ENCODE data around the gene NRSN1. TPM values are rescaled to one million over a fixed set of nuclear protein-coding genes. Genes with fewer than 3 reads are reported as not detected.

The NRSN1 gene
- total and polyA plus RNA-seq, 9 donors, result 0.07 to 0.18 (median 0.13) TPM; not detected in 6

DNA sequence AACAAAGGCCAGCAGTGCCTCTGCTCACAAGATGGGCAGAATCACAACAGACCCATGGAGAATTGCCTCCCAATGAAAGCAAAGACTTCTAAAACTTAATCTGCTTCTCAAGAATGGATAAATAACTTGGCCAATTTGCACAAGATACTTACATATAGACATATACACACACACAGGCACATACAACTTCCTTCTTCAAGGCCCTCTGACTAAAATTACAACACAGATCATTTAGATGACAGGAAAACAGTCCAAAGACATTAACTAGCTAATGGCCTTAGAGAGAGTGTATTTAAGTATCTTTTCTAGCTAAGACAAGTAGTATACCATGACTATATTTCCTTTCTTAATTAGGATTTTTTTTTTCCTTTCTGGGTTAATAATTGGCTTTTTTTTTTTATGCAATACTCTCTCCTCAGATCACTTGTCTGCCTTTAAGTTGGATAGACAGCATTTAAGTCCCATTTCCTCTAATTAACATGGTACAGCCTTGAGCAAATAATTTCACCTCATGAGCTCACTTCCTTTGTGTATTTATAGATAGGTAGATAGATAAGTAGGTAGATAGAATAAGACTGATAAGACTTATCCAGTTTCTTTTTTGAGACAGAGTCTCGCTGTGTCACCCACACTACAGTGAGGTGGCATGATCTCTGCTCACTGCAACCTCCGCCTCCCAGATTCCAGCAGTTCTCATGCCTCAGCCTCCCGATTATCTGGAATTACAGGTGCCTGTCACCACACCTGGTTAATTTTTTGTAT, 70.0 kb downstream of the NRSN1 start:
- no peaks in the 10 kb centered on the region for H3K9me3 ChIP-seq (replicated peaks; ENCODE audit: control insufficient read depth, low read depth, low read length)
- 100% methylated on average over 2 of the region's 3 CpGs for WGBS (ENCODE audit: insufficient coverage)

More for the DNA sequence above, 70.0 kb downstream of the NRSN1 start:
- Histone ChIP-seq H3K4me1 (ENCODE audit: control insufficient read depth, insufficient read depth, low read length) (no peaks in the 10 kb centered on the region), H3K36me3 (ENCODE audit: control insufficient read depth, insufficient read depth, low read length) (no peaks in the 10 kb centered on the region), H3K27ac (ENCODE audit: low read length) (no peak overlapping the region), H3K4me3 (ENCODE audit: low read length) (no peak overlapping the region), H3K27me3 (ENCODE audit: control insufficient read depth, insufficient read depth, low read length) (no peaks in the 10 kb centered on the region)
- no peak for DNase-seq

Other genes starting within 250 kb of the NRSN1 start
- gene DCDC2, start 231.8 kb downstream of the NRSN1 start, total RNA-seq, result 0.04 TPM
- under 1 TPM; 0.04 to 0.60 (median 0.19) TPM for gene DCDC2, start 231.8 kb downstream of the NRSN1 start, polyA plus RNA-seq (ENCODE audit: insufficient read depth in 1 of 8, insufficient read length in 8 of 8, low replicate concordance in 1 of 8)

All from muscle of leg (tissue), 11 donors.